ENCODE data around the gene ACSF3. TPM values are rescaled to one million over a fixed set of nuclear protein-coding genes. Genes with fewer than 3 reads are reported as not detected.
"Not testable (repeated sequence)": the region's sequence is repeated elsewhere in the genome, so short reads cannot be mapped to it uniquely, and the experiment has no call there.

Gene ACSF3
- total RNA-seq, 4 donors from 2014 or later = 17.6 to 27.6 (median 21.6) TPM

DNA sequence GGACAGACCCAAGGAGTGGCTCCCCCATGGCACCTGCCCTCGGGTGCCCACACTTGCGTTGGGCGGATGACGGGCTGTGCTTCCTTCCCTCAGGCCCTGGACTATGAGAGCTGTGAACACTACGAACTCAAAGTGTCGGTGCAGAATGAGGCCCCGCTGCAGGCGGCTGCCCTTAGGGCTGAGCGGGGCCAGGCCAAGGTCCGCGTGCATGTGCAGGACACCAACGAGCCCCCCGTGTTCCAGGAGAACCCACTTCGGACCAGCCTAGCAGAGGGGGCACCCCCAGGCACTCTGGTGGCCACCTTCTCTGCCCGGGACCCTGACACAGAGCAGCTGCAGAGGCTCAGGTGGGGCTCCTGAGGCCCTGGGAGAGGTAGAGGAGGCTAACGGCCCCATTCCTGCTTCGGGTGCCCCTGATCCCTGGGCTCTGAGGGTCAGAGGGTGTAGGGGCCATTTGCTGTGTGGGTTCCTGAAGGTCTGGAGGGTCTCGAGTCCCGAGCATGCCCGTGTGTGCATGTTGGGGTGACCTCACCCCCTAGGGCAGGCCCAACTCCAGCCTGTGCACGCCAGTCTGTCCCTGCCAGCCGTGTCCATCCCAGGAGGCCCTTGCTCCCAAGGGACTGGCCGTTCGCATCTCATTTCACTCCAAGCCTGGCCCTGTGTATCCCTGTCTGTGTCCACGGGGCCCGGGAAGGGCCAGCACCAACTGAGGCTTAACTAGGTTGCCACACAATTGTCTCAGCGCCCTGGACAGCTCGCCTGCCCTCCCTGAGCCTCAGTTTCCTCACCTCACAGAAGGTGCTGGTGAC is 96.7 kb downstream of the ACSF3 start:
- DNase-seq (ENCODE audit: low spot score) (no peak), ATAC-seq (ENCODE audit: low FRiP score) (no peak)
- TF ChIP-seq, protein P1, sequence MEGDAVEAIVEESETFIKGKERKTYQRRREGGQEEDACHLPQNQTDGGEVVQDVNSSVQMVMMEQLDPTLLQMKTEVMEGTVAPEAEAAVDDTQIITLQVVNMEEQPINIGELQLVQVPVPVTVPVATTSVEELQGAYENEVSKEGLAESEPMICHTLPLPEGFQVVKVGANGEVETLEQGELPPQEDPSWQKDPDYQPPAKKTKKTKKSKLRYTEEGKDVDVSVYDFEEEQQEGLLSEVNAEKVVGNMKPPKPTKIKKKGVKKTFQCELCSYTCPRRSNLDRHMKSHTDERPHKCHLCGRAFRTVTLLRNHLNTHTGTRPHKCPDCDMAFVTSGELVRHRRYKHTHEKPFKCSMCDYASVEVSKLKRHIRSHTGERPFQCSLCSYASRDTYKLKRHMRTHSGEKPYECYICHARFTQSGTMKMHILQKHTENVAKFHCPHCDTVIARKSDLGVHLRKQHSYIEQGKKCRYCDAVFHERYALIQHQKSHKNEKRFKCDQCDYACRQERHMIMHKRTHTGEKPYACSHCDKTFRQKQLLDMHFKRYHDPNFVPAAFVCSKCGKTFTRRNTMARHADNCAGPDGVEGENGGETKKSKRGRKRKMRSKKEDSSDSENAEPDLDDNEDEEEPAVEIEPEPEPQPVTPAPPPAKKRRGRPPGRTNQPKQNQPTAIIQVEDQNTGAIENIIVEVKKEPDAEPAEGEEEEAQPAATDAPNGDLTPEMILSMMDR (IDR thresholded peaks at IDR 0.05) = no peak

DNA sequence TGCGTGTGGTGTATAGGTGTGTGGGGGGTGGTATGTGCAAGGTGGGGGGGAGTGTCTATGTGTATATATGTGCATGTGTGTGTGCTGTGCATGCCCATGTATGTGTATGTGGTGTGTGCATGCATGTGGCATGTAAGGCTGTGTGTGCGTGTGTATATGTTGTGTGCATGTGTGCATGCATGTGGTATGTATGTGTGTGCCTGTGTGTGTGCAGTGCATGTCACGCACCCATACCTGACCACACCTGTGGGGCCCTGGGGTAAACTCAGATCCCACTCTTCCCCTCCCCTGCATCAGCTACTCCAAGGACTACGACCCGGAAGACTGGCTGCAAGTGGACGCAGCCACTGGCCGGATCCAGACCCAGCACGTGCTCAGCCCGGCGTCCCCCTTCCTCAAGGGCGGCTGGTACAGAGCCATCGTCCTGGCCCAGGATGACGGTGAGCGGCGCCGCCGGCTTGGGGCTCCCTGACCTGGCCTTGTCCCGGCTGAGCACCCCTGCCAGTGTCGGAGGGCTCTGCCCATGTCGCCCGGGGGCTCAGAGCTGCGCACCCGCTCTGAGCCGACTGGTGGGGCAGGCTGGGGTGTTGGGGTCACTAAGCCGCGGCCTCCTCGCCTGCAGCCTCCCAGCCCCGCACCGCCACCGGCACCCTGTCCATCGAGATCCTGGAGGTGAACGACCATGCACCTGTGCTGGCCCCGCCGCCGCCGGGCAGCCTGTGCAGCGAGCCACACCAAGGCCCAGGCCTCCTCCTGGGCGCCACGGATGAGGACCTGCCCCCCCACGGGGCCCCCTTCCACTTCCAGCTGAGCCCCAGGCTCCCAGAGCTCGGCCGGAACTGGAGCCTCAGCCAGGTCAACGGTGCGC is 97.6 kb downstream of the ACSF3 start:
- no peak for DNase-seq (ENCODE audit: low spot score)
- TF ChIP-seq, protein P1 (IDR thresholded peaks at IDR 0.05) = no peak
- no peak for ATAC-seq (ENCODE audit: low FRiP score)

DNA sequence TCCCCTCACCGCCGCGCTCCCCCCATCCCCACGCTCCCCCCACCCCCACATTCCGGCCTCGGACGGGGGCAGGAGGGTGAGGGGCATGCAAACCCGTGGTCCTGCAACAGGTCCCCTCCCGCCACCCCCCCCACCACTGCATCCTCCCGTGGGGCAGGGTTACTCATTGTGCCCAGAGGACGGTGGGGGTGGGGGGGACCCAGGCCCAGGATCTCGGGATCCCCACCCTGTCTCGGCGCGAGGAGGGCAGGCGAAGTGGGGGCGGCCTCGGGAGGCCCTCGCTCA is 98.2 kb downstream of the ACSF3 start:
- DNase-seq (ENCODE audit: low spot score) (no peak), ATAC-seq (ENCODE audit: low FRiP score) (no peak)
- TF ChIP-seq, protein P1 (IDR thresholded peaks at IDR 0.05) = no peak

DNA sequence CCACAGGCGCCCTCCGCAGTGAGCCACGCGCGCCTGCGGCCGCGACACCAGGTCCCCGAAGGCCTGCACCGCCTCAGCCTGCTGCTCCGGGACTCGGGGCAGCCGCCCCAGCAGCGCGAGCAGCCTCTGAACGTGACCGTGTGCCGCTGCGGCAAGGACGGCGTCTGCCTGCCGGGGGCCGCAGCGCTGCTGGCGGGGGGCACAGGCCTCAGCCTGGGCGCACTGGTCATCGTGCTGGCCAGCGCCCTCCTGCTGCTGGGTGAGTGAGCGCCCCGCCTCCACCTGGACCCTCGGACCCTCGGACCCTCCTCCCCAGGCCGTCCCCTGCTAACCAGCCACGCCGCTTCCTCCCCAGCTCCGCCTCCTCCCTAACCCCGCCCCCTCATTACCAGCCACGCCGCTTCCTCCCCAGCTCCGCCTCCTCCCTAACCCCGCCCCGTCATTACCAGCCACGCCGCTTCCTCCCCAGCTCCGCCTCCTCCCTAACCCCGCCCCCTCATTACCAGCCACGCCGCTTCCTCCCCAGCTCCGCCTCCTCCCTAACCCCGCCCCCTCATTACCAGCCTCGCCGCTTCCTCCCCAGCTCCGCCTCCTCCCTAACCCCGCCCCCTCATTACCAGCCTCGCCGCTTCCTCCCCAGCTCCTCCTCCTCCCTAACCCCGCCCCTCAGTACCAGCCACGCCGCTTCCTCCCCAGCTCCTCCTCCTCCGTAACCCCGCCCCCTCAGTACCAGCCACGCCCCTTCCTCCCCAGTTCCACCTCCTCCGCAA is 98.7 kb downstream of the ACSF3 start:
- DNase-seq (ENCODE audit: low spot score); ATAC-seq (ENCODE audit: low FRiP score): not testable (repeated sequence)

DNA sequence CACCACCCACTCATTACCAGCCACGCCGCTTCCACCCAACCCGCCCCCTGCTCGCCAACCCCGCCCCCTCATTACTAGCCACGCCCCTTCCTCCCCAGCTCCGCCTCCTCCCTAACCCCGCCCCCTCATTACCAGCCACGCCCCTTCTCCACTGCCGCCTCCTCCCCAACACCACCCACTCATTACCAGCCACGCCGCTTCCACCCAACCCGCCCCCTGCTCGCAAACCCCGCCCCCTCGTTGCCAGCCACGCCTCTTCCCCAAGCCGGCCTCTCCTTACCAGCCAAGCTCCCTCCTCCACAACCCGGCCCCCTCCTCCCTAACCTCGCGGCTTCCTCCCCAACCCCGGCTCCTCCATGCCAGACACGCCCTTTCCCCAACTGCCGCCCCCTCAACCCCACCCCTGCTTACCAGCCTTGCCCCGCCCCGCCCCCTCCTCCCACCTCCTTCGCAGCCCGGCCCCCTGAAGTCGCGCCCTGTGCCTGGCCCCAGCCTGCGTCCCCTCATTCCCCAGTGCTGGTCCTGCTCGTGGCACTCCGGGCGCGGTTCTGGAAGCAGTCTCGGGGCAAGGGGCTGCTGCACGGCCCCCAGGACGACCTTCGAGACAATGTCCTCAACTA is 99.4 kb downstream of the ACSF3 start:
- DNase-seq (ENCODE audit: low spot score) (no peak), ATAC-seq (ENCODE audit: low FRiP score) (no peak)
- TF ChIP-seq, protein P1 (IDR thresholded peaks at IDR 0.05) = no peak

DNA sequence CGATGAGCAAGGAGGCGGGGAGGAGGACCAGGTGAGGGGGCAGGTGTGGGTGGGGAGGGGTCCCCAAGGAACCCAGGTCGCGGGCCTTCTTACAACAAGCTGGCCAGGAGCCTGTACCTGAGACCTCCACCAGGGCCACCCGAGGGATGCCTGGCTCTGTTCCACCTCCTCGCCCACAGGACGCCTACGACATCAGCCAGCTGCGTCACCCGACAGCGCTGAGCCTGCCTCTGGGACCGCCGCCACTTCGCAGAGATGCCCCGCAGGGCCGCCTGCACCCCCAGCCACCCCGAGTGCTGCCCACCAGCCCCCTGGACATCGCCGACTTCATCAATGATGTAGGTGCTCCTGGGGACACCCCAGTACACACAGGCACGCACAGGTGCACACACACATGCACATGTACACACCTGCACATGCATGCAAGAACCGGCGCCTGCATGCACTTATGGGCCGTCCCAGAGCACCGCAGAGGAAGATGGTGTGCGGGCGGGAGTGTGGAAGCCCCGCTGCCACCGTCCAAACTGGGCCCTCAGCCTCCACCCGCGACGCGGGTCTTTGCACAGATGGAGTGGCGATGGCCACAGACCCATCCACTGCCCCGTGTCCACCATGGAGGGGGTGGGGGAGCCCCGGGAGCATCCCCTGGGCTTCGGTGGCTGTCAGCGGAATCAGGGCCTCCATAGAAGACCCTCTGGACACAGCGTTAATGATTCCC is 100.1 kb downstream of the ACSF3 start:
- TF ChIP-seq, protein P1 (IDR thresholded peaks at IDR 0.05) = no peak
- no peak for DNase-seq (ENCODE audit: low spot score)
- no peak for ATAC-seq (ENCODE audit: low FRiP score)
